Measurements from ENCODE around the gene ABCB8. TPM values are rescaled to one million over a fixed set of nuclear protein-coding genes. Genes with fewer than 3 reads are reported as not detected.

Gene ABCB8
- total and polyA plus RNA-seq, 2 of the 4 experiments (the other 2 are of a cell fraction): 16.3 to 26.8 TPM

DNA sequence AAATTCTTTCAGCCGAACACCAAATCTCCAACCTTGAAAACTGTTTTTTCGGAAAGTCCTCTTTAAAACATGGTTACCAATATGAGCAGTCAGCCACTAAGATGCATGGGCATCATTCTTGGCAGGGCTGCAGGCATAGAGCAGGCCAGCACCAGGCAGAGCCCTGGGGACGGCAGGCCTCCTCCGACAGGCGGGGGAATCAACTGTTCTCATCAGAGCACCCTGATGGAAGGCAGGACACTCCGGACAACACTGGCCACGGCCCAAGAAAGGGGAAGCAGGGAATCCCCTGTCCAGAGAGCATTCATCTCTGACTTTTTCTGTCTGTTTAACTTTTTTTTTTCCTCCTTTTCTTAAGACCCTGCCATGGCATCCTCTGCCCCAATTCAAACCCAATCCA is 38.8 kb upstream of the ABCB8 start:
- in situ Hi-C loops (cut with MboI; ENCODE audit: low sequenced_read_pairs): loop anchor here (5.0 to 25.0 kb wide), 3 partner anchors 87 to 577 kb away; a partner anchor contains a TSS

More for the DNA sequence above, 38.8 kb upstream of the ABCB8 start:
- Histone ChIP-seq H3K27me3 (ENCODE audit: control insufficient read depth, insufficient read depth, low read length) (peaks cover 6% of the 10 kb centered on the region; the same call in 1 of the 2 replicates), H3K36me3 (ENCODE audit: control insufficient read depth, insufficient read depth, low read length) (no peaks in the 10 kb centered on the region), H3K4me2 (ENCODE audit: low read depth, low read length) (no peak overlapping the region), H2BK20ac (ENCODE audit: low read depth, low read length) (no peak overlapping the region), H2AFZ (replicated peaks; ENCODE audit: low read length, poor library complexity) (no peak overlapping the region), H3K4ac (ENCODE audit: low read depth, low read length) (no peak overlapping the region), H3K23ac (ENCODE audit: low read depth, low read length) (no peak overlapping the region), H2BK15ac (ENCODE audit: low read depth, low read length) (no peak overlapping the region), H3K4me3 (ENCODE audit: insufficient read depth, low read depth, low read length) (no peak overlapping the region), H3K56ac (ENCODE audit: extremely low read depth, insufficient read depth, low read length) (no peak overlapping the region), H4K91ac (ENCODE audit: insufficient read depth, low read depth, low read length) (no peak overlapping the region), H3K9ac (ENCODE audit: low read depth, low read length) (no peak overlapping the region), H3K9me1 (ENCODE audit: insufficient read depth, low read length) (no peaks in the 10 kb centered on the region), H3K14ac (replicated peaks; ENCODE audit: low read depth, low read length) (no peak overlapping the region), H4K5ac (ENCODE audit: low read depth, low read length) (no peak overlapping the region), H3K18ac (ENCODE audit: low read depth, low read length) (no peak overlapping the region), H3K4me1 (ENCODE audit: control insufficient read depth, insufficient read depth, low read length) (no peaks in the 10 kb centered on the region; the same call in 1 of the 2 replicates), H3K79me1 (ENCODE audit: low read depth in 1 of 2, low read length in 2 of 2) (no peaks in the 10 kb centered on the region), H2AK9ac (replicated peaks; ENCODE audit: low read depth, low read length, poor library complexity) (no peak overlapping the region), H2BK120ac (ENCODE audit: low read depth, low read length) (no peak overlapping the region), H3K27ac (ENCODE audit: insufficient read depth, low read length) (no peak overlapping the region), H3K9me3 (ENCODE audit: control insufficient read depth, insufficient read depth, low read length) (peaks cover 10% of the 10 kb centered on the region), H4K8ac (ENCODE audit: low read depth in 2 of 2, low read length in 2 of 2) (no peak overlapping the region), H4K20me1 (ENCODE audit: insufficient read depth, low read length) (no peaks in the 10 kb centered on the region), H2BK5ac (ENCODE audit: low read depth, low read length, poor library complexity, severe bottlenecking) (no peak overlapping the region), H2AK5ac (ENCODE audit: low read depth, low read length) (no peak overlapping the region)
- ChIA-PET POLR2A (ENCODE audit: unreplicated experiment) (no interaction called here), CTCF (interaction anchor here (0.6 to 1.6 kb wide), 6 partner anchors 9 to 117 kb away, joined by 3 to 6 read pairs (median 4); no protein-coding TSS in a partner anchor)
- no TSS peak for BruUV-seq (replicated peaks)
- no peak for ATAC-seq (ENCODE audit: low read depth)
- dilution Hi-C loops (cut with HindIII; ENCODE audit: low sequenced_read_pairs, unreplicated experiment): no loop called here
- DNase-seq: no peak
- intact Hi-C loops (cut with micrococcal nuclease): no loop called here
- WGBS, 2 experiments (ENCODE audit: extremely low coverage in 2 of 2, insufficient read length in 1 of 2): 61% methylated on average over 4 of the region's 7 CpGs; no CpG with 5 or more reads in 1 of the 2 experiments
- TF ChIP-seq RCOR1 (IDR thresholded peaks at IDR 0.05; ENCODE audit: insufficient replicate concordance, low read length) (no peak), CHD1 (IDR thresholded peaks at IDR 0.05; ENCODE audit: low read depth, low read length) (no peak), SMC3 (IDR thresholded peaks at IDR 0.05; ENCODE audit: low read depth, low read length) (no peak), RFX5 (IDR thresholded peaks at IDR 0.05; ENCODE audit: low read depth, low read length) (no peak), MAZ (IDR thresholded peaks at IDR 0.05; ENCODE audit: borderline replicate concordance, low read depth, low read length) (no peak), RAD21 (IDR thresholded peaks at IDR 0.05; ENCODE audit: low read length) (no peak), MXI1 (IDR thresholded peaks at IDR 0.05; ENCODE audit: borderline replicate concordance, low read depth, low read length) (no peak), MAFK (IDR thresholded peaks at IDR 0.05; ENCODE audit: low read depth, low read length) (no peak), CEBPB (IDR thresholded peaks at IDR 0.05; ENCODE audit: low read depth, low read length) (no peak), NFE2L2 (IDR thresholded peaks at IDR 0.05; ENCODE audit: low read depth, low read length) (no peak)
- TF ChIP-seq, protein P1, sequence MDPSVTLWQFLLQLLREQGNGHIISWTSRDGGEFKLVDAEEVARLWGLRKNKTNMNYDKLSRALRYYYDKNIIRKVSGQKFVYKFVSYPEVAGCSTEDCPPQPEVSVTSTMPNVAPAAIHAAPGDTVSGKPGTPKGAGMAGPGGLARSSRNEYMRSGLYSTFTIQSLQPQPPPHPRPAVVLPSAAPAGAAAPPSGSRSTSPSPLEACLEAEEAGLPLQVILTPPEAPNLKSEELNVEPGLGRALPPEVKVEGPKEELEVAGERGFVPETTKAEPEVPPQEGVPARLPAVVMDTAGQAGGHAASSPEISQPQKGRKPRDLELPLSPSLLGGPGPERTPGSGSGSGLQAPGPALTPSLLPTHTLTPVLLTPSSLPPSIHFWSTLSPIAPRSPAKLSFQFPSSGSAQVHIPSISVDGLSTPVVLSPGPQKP (IDR thresholded peaks at IDR 0.05; ENCODE audit: borderline replicate concordance, low read depth, low read length): no peak
- TF ChIP-seq, protein P2, sequence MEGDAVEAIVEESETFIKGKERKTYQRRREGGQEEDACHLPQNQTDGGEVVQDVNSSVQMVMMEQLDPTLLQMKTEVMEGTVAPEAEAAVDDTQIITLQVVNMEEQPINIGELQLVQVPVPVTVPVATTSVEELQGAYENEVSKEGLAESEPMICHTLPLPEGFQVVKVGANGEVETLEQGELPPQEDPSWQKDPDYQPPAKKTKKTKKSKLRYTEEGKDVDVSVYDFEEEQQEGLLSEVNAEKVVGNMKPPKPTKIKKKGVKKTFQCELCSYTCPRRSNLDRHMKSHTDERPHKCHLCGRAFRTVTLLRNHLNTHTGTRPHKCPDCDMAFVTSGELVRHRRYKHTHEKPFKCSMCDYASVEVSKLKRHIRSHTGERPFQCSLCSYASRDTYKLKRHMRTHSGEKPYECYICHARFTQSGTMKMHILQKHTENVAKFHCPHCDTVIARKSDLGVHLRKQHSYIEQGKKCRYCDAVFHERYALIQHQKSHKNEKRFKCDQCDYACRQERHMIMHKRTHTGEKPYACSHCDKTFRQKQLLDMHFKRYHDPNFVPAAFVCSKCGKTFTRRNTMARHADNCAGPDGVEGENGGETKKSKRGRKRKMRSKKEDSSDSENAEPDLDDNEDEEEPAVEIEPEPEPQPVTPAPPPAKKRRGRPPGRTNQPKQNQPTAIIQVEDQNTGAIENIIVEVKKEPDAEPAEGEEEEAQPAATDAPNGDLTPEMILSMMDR (conservative IDR thresholded peaks at IDR 0.05; ENCODE audit: low read depth, low read length): no peak
- TF ChIP-seq, protein P3, sequence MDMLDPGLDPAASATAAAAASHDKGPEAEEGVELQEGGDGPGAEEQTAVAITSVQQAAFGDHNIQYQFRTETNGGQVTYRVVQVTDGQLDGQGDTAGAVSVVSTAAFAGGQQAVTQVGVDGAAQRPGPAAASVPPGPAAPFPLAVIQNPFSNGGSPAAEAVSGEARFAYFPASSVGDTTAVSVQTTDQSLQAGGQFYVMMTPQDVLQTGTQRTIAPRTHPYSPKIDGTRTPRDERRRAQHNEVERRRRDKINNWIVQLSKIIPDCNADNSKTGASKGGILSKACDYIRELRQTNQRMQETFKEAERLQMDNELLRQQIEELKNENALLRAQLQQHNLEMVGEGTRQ (IDR thresholded peaks at IDR 0.05; ENCODE audit: low read depth, low read length): no peak
